HG03097 (cell line): ENCODE measurements around the gene RAB11B.
"Not testable (repeated sequence)": the region's sequence is repeated elsewhere in the genome, so short reads cannot be mapped to it uniquely, and the experiment has no call there.

Experiments used
- ATAC-seq: cut with Tn5 transposase; IDR thresholded peaks from one replicate; pipeline ENCODE4 v1.9.1; 2021; ENCODE audit not compliant: unreplicated experiment, low FRiP score

RAB11B gene

GRCh38 chr19:8370176-8371010 lies 19.8 kb upstream of the RAB11B start:
- no peak for ATAC-seq

- ATAC-seq = no peak
These were observed 19.0 kb upstream of the RAB11B start for GRCh38 chr19:8371011-8371804.

- ATAC-seq = no peak
These were observed 16.0 kb upstream of the RAB11B start for GRCh38 chr19:8373867-8374813.

- ATAC-seq = not testable (repeated sequence)
These were observed 14.4 kb upstream of the RAB11B start for GRCh38 chr19:8375766-8376165.

- ATAC-seq = not testable (repeated sequence)
These were observed 13.7 kb upstream of the RAB11B start for GRCh38 chr19:8376373-8376974.

GRCh38 chr19:8377598-8377997 lies 12.6 kb upstream of the RAB11B start:
- no peak for ATAC-seq

GRCh38 chr19:8379156-8379891 lies 10.8 kb upstream of the RAB11B start:
- ATAC-seq = not testable (repeated sequence)

GRCh38 chr19:8384569-8384968 lies 5.6 kb upstream of the RAB11B start:
- not testable (repeated sequence) for ATAC-seq

- not testable (repeated sequence) for ATAC-seq
These were observed 5.1 kb upstream of the RAB11B start for GRCh38 chr19:8385103-8385502.

GRCh38 chr19:8385566-8385965 lies 4.6 kb upstream of the RAB11B start:
- not testable (repeated sequence) for ATAC-seq

GRCh38 chr19:8386419-8386818 lies 3.7 kb upstream of the RAB11B start:
- ATAC-seq = not testable (repeated sequence)

GRCh38 chr19:8386990-8387389 lies 3.2 kb upstream of the RAB11B start:
- no peak for ATAC-seq

- no peak for ATAC-seq
These were observed 2.2 kb upstream of the RAB11B start for GRCh38 chr19:8387688-8388611.

- no peak for ATAC-seq
These were observed 1.6 kb upstream of the RAB11B start for GRCh38 chr19:8388612-8388958.

- peak; percentile 33 for ATAC-seq
These were observed 439 bp downstream of the RAB11B start for GRCh38 chr19:8390617-8390981.

GRCh38 chr19:8391198-8392016 lies 1.2 kb downstream of the RAB11B start:
- no peak for ATAC-seq

GRCh38 chr19:8392017-8392591 lies 1.9 kb downstream of the RAB11B start:
- no peak for ATAC-seq
